SK-N-SH (cell line): ENCODE results near the gene CTBP2. TPM values are rescaled to one million over a fixed set of nuclear protein-coding genes. Genes with fewer than 3 reads are reported as not detected.

Source experiments
- CTCF ChIA-PET: fragments of 300-600, 350-600 bp; formaldehyde crosslinking; extraction: SDS; loops from one replicate; lab custom pipeline; 2021; lab: Yijun Ruan, JAX
- POLR2A ChIA-PET: fragments of 350-600 bp; sonication (Branson Sonifier 250); formaldehyde crosslinking; extraction: SDS; loops from one replicate; lab custom pipeline; 2020; ENCODE audit warnings: antibody characterized with exemption, inconsistent platforms; lab: Yijun Ruan, JAX
- DNase-seq: peaks from one replicate; pipeline ENCODE4 v3.0.0; 2012
- H2AFZ ChIP-seq: fragments of 200-600 bp; sonication (generic); 2 replicates; pipeline ENCODE4 v1.8.1; 2016; ENCODE audit warnings: antibody characterized with exemption, mild to moderate bottlenecking, low read depth
- H3F3A ChIP-seq: fragments of 200-600 bp; sonication (generic); replicated peaks from 2 replicates; pipeline ENCODE3; 2016; ENCODE audit warnings: antibody characterized with exemption, mild to moderate bottlenecking; ENCODE audit not compliant: insufficient read depth
- H3K27ac ChIP-seq, 2 experiments: fragments of 200-500 bp in 1 of 2; fragments of 200-600 bp in 1 of 2; sonication (Bioruptor generic) in 1 of 2; sonication (generic), shearing (Covaris generic) in 1 of 2; 2 replicates each; pipeline versions ENCODE4 v1.5.1 to v1.6.1; 2014 to 2016; ENCODE audit warnings: low read depth in 2 of 2, inconsistent platforms in 1 of 2, low read length in 1 of 2, mild to moderate bottlenecking in 1 of 2, mixed read lengths in 1 of 2
- H3K27me3 ChIP-seq: fragments of 200-600 bp; sonication (generic), shearing (Covaris generic); 2 replicates; pipeline ENCODE4 v1.6.1; 2016; ENCODE audit warnings: mixed run types; ENCODE audit not compliant: insufficient read depth
- H3K36me3 ChIP-seq, 2 experiments: fragments of 200-500 bp in 1 of 2; fragments of 200-600 bp in 1 of 2; sonication (Bioruptor generic) in 1 of 2; sonication (generic) in 1 of 2; replicated peaks in 1 of 2; 2 replicates each; pipeline versions ENCODE3 to v1.5.1; 2014 to 2016; ENCODE audit warnings: low read length in 1 of 2, mild to moderate bottlenecking in 1 of 2; ENCODE audit not compliant: insufficient read depth in 2 of 2, control insufficient read depth in 1 of 2
- H3K4me1 ChIP-seq, 2 experiments: fragments of 200-500 bp in 1 of 2; fragments of 200-600 bp in 1 of 2; sonication (Bioruptor generic) in 1 of 2; sonication (generic), shearing (Covaris generic) in 1 of 2; 2 replicates each; pipeline versions ENCODE4 v1.5.1 to v1.6.1; 2014 to 2016; ENCODE audit warnings: low read depth in 1 of 2, low read length in 1 of 2, mixed run types in 1 of 2; ENCODE audit not compliant: insufficient read depth in 2 of 2, control insufficient read depth in 1 of 2
- H3K4me2 ChIP-seq: fragments of 200-600 bp; sonication (generic), shearing (Covaris generic); 2 replicates; pipeline ENCODE4 v1.6.1; 2017; ENCODE audit warnings: mixed run types
- H3K4me3 ChIP-seq, 2 experiments: fragments of 200-500 bp in 1 of 2; fragments of 200-600 bp in 1 of 2; sonication (Bioruptor generic) in 1 of 2; sonication (generic), shearing (Covaris generic) in 1 of 2; 2 replicates each; pipeline versions ENCODE4 v1.5.1 to v1.8.1; 2014 to 2016; ENCODE audit warnings: low read depth in 2 of 2, inconsistent platforms in 1 of 2, low read length in 1 of 2, mild to moderate bottlenecking in 1 of 2, mixed read lengths in 1 of 2, moderate library complexity in 1 of 2
- H3K79me2 ChIP-seq: fragments of 200-600 bp; sonication (generic); 2 replicates; pipeline ENCODE4 v1.8.1; 2017; ENCODE audit warnings: mild to moderate bottlenecking; ENCODE audit not compliant: insufficient read depth
- H3K9ac ChIP-seq: fragments of 200-600 bp; sonication (generic); 2 replicates; pipeline ENCODE4 v1.6.1; 2017; ENCODE audit warnings: mixed run types
- H3K9me2 ChIP-seq: fragments of 200-600 bp; sonication (generic); 2 replicates; pipeline ENCODE4 v1.6.1; 2017; ENCODE audit warnings: mixed run types
- H3K9me3 ChIP-seq: fragments of 200-600 bp; sonication (generic); 2 replicates; pipeline ENCODE4 v1.6.1; 2017; ENCODE audit warnings: mixed run types, mild to moderate bottlenecking, moderate library complexity
- H4K20me1 ChIP-seq: fragments of 200-600 bp; sonication (generic); 2 replicates; pipeline ENCODE4 v1.6.1; 2017; ENCODE audit warnings: mild to moderate bottlenecking, mixed run types; ENCODE audit not compliant: insufficient read depth
- ELF1 ChIP-seq: IDR thresholded peaks from 2 replicates; pipeline ENCODE4 v1.4.0; 2012
- EZH2phosphoT487 ChIP-seq: fragments of 200-600 bp; sonication (generic); IDR thresholded peaks from 2 replicates; pipeline ENCODE4 v1.6.1; 2017; ENCODE audit warnings: low read depth, mixed run types, mild to moderate bottlenecking, antibody characterized with exemption, moderate library complexity, borderline replicate concordance
- FOXJ3 ChIP-seq: sonication (generic); formaldehyde crosslinking; IDR thresholded peaks from 2 replicates; pipeline ENCODE4 v1.5.1; 2020; ENCODE audit warnings: mild to moderate bottlenecking, missing genetic modification reagents
- GATA2 ChIP-seq: sonication (generic); formaldehyde crosslinking; IDR thresholded peaks from 2 replicates; pipeline ENCODE4 v1.5.0; 2020; ENCODE audit warnings: mild to moderate bottlenecking, missing genetic modification reagents
- JUND ChIP-seq: IDR thresholded peaks from 2 replicates; pipeline ENCODE4 v1.4.0; 2012
- MAX ChIP-seq: IDR thresholded peaks from 2 replicates; pipeline ENCODE4 v1.4.0; 2012; ENCODE audit warnings: low read depth
- MXI1 ChIP-seq: IDR thresholded peaks from 2 replicates; pipeline ENCODE4 v1.6.1; 2012; ENCODE audit warnings: mild to moderate bottlenecking, low read depth, low read length, improper control_type of control experiment
- NRF1 ChIP-seq: IDR thresholded peaks from 2 replicates; pipeline ENCODE4 v1.6.1; 2012; ENCODE audit warnings: low read depth, mild to moderate bottlenecking, low read length
- RAD21 ChIP-seq: IDR thresholded peaks from 2 replicates; pipeline ENCODE4 v1.6.1; 2012; ENCODE audit warnings: mild to moderate bottlenecking, low read length
- REST ChIP-seq: IDR thresholded peaks from 2 replicates; pipeline ENCODE4 v1.6.1; 2012; ENCODE audit warnings: mild to moderate bottlenecking, low read depth, low read length, moderate library complexity
- RFX5 ChIP-seq: IDR thresholded peaks from 2 replicates; pipeline ENCODE4 v1.6.1; 2012; ENCODE audit warnings: mild to moderate bottlenecking, improper control_type of control experiment, low read length
- RXRA ChIP-seq: IDR thresholded peaks from 2 replicates; pipeline ENCODE4 v1.4.0; 2012; ENCODE audit warnings: low read depth, mild to moderate bottlenecking, borderline replicate concordance
- SMC3 ChIP-seq: IDR thresholded peaks from 2 replicates; pipeline ENCODE4 v1.6.1; 2012; ENCODE audit warnings: low read depth, low read length, improper control_type of control experiment
- TAF1 ChIP-seq: IDR thresholded peaks from 2 replicates; pipeline ENCODE4 v1.6.1; 2012; ENCODE audit warnings: low read depth, mild to moderate bottlenecking, low read length, moderate library complexity, borderline replicate concordance
- TCF12 ChIP-seq: IDR thresholded peaks from 2 replicates; pipeline ENCODE4 v1.4.0; 2012
- TEAD4 ChIP-seq: IDR thresholded peaks from 2 replicates; pipeline ENCODE4 v1.4.0; 2012; ENCODE audit warnings: mild to moderate bottlenecking, borderline replicate concordance; ENCODE audit not compliant: insufficient read depth
- WGBS: methylation state at CpG from one replicate; pipeline ENCODE4 v1.1.6; 2017; ENCODE audit warnings: low lambda C conversion rate; 5-methylcytosine and 5-hydroxymethylcytosine counted together
- polyA plus RNA-seq, 3 experiments: library from polyadenylated mRNA; depleted of rRNA; stranded (reverse); fragments of >200 nt; gene quantifications; 2 replicates each; pipeline ENCODE4 v1.2.3, GENCODE V29; 2012
- TF ChIP-seq, protein P1 (sequence below): fragments of 150-350 bp; IDR thresholded peaks from 2 replicates; pipeline ENCODE4 v1.6.1; 2017; ENCODE audit warnings: antibody characterized with exemption, low read length, low read depth, borderline replicate concordance
- TF ChIP-seq, protein P2 (sequence below): IDR thresholded peaks from 2 replicates; pipeline ENCODE4 v1.4.0; 2012; ENCODE audit warnings: low read depth, borderline replicate concordance
- TF ChIP-seq, protein P3 (sequence below): IDR thresholded peaks from 2 replicates; pipeline ENCODE4 v1.4.0; 2012; ENCODE audit warnings: low read depth, borderline replicate concordance

The CTBP2 gene
- polyA plus RNA-seq, 1 of the 3 experiments (the other 2 are of a cell fraction), result 69.7 TPM

GRCh38 chr10:124971276-124971675 is 189.1 kb downstream of the CTBP2 start:
- Histone ChIP-seq H3K4me3 (no peak overlapping the region), H3K27me3 (no peaks in the 10 kb centered on the region), H2AFZ (no peak overlapping the region), H3K79me2 (peaks cover 69% of the 10 kb centered on the region; the same call in 1 of the 2 replicates), H3F3A (peaks cover 6% of the 10 kb centered on the region), H3K27ac (no peak overlapping the region), H3K9me3 (no peaks in the 10 kb centered on the region), H4K20me1 (peaks cover 10% of the 10 kb centered on the region; the same call in 1 of the 2 replicates), H3K9me2 (no peaks in the 10 kb centered on the region), H3K4me1 (no peaks in the 10 kb centered on the region), H3K9ac (no peak overlapping the region), H3K4me2 (no peak overlapping the region), H3K36me3 (peaks cover 35 to 63% of the 10 kb centered on the region in 2 experiments)
- ChIA-PET CTCF (interaction anchor here (0.8 kb wide), 1 partner anchor 10 kb away, joined by 4 read pairs; no protein-coding TSS in a partner anchor), POLR2A (no interaction called here)
- TF ChIP-seq GATA2 (CRISPR knock-in tag), result no peak
- TF ChIP-seq FOXJ3 (CRISPR knock-in tag), result no peak
- TF ChIP-seq SMC3, result no peak
- TF ChIP-seq RFX5, result no peak
- TF ChIP-seq ELF1, result no peak
- TF ChIP-seq TCF12, result no peak
- TF ChIP-seq, protein P1, sequence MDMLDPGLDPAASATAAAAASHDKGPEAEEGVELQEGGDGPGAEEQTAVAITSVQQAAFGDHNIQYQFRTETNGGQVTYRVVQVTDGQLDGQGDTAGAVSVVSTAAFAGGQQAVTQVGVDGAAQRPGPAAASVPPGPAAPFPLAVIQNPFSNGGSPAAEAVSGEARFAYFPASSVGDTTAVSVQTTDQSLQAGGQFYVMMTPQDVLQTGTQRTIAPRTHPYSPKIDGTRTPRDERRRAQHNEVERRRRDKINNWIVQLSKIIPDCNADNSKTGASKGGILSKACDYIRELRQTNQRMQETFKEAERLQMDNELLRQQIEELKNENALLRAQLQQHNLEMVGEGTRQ, result no peak
- no peak for TF ChIP-seq MAX
- TF ChIP-seq, protein P2, sequence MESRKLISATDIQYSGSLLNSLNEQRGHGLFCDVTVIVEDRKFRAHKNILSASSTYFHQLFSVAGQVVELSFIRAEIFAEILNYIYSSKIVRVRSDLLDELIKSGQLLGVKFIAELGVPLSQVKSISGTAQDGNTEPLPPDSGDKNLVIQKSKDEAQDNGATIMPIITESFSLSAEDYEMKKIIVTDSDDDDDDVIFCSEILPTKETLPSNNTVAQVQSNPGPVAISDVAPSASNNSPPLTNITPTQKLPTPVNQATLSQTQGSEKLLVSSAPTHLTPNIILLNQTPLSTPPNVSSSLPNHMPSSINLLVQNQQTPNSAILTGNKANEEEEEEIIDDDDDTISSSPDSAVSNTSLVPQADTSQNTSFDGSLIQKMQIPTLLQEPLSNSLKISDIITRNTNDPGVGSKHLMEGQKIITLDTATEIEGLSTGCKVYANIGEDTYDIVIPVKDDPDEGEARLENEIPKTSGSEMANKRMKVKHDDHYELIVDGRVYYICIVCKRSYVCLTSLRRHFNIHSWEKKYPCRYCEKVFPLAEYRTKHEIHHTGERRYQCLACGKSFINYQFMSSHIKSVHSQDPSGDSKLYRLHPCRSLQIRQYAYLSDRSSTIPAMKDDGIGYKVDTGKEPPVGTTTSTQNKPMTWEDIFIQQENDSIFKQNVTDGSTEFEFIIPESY, result no peak
- TF ChIP-seq, protein P3, sequence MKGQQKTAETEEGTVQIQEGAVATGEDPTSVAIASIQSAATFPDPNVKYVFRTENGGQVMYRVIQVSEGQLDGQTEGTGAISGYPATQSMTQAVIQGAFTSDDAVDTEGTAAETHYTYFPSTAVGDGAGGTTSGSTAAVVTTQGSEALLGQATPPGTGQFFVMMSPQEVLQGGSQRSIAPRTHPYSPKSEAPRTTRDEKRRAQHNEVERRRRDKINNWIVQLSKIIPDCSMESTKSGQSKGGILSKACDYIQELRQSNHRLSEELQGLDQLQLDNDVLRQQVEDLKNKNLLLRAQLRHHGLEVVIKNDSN, result no peak
- no peak for TF ChIP-seq JUND
- TF ChIP-seq NRF1, result no peak
- no peak for TF ChIP-seq TAF1
- TF ChIP-seq EZH2phosphoT487, result no peak
- TF ChIP-seq RXRA, result no peak
- TF ChIP-seq MXI1, result no peak
- no peak for TF ChIP-seq REST
- TF ChIP-seq RAD21, result no peak
- no peak for TF ChIP-seq TEAD4
- no peak for DNase-seq
- 92% methylated on average over 2 of the region's 2 CpGs for WGBS
